Measurements from ENCODE around the gene MCEE. TPM values are rescaled to one million over a fixed set of nuclear protein-coding genes. Genes with fewer than 3 reads are reported as not detected.

MCEE gene
- total and polyA plus RNA-seq, 2 of the 4 experiments (the other 2 are of a cell fraction) = 11.1 to 15.0 TPM

DNA sequence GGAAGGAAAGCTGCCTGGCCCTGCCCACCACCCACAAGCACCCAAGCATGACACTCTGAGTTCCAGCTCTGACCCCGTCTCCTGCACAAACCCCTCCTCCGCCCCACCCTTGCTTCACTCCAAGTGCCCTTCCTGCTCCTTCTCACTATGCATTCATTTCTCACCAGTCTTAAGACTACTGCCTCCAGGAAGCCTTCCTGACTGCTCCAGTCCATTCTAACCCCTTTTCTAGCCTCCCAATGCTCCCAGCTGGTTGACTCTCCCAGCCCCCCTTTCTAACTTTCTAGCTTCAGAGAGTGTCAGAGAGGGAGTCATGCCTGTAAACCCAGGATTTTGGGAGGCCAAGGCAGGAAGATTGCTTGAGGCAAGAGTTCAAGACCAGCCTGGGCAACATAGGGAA is 69.8 kb downstream of the MCEE start:
- H3K4ac ChIP-seq (ENCODE audit: low read depth, low read length) = no peak overlapping the region
- no peaks in the 10 kb centered on the region for H3K79me1 ChIP-seq (ENCODE audit: low read depth in 1 of 2, low read length in 2 of 2)
- POLR2A ChIA-PET (ENCODE audit: unreplicated experiment) = no interaction called here
- H2AK5ac ChIP-seq (ENCODE audit: low read depth, low read length) = no peak overlapping the region
- intact Hi-C loops (cut with micrococcal nuclease) (no loop called here), dilution Hi-C loops (cut with HindIII; ENCODE audit: low sequenced_read_pairs, unreplicated experiment) (no loop called here), in situ Hi-C loops (cut with MboI; ENCODE audit: low sequenced_read_pairs) (no loop called here)
- H2BK5ac ChIP-seq (ENCODE audit: low read depth, low read length, poor library complexity, severe bottlenecking) = no peak overlapping the region
- no peak overlapping the region for H3K23ac ChIP-seq (ENCODE audit: low read depth, low read length)
- H2AFZ ChIP-seq (replicated peaks; ENCODE audit: low read length, poor library complexity) = no peak overlapping the region
- no peaks in the 10 kb centered on the region for H3K9me1 ChIP-seq (ENCODE audit: insufficient read depth, low read length)
- peaks cover 7% of the 10 kb centered on the region; the same call in 1 of the 2 replicates for H3K4me1 ChIP-seq (ENCODE audit: control insufficient read depth, insufficient read depth, low read length)
- H4K8ac ChIP-seq (ENCODE audit: low read depth in 2 of 2, low read length in 2 of 2) = no peak overlapping the region
- no peak overlapping the region for H2BK120ac ChIP-seq (ENCODE audit: low read depth, low read length)
- H3K4me2 ChIP-seq (ENCODE audit: low read depth, low read length) = no peak overlapping the region
- H3K27me3 ChIP-seq (ENCODE audit: control insufficient read depth, insufficient read depth, low read length) = peaks cover 23% of the 10 kb centered on the region
- no peak overlapping the region for H4K91ac ChIP-seq (ENCODE audit: insufficient read depth, low read depth, low read length)
- WGBS, 2 experiments (ENCODE audit: extremely low coverage in 2 of 2, insufficient read length in 1 of 2) = 71% methylated on average over 1 of the region's 2 CpGs; no CpG with 5 or more reads in 1 of the 2 experiments
- H3K18ac ChIP-seq (ENCODE audit: low read depth, low read length) = no peak overlapping the region
- no peaks in the 10 kb centered on the region for H3K9me3 ChIP-seq (ENCODE audit: control insufficient read depth, insufficient read depth, low read length)
- TF ChIP-seq CEBPB (IDR thresholded peaks at IDR 0.05; ENCODE audit: low read depth, low read length) (no peak), MAFK (IDR thresholded peaks at IDR 0.05; ENCODE audit: low read depth, low read length) (no peak), BHLHE40 (IDR thresholded peaks at IDR 0.05; ENCODE audit: low read depth, low read length) (no peak), MXI1 (IDR thresholded peaks at IDR 0.05; ENCODE audit: borderline replicate concordance, low read depth, low read length) (no peak), RFX5 (IDR thresholded peaks at IDR 0.05; ENCODE audit: low read depth, low read length) (no peak), MAZ (IDR thresholded peaks at IDR 0.05; ENCODE audit: borderline replicate concordance, low read depth, low read length) (no peak), CHD1 (IDR thresholded peaks at IDR 0.05; ENCODE audit: low read depth, low read length) (no peak), POLR2A (IDR thresholded peaks at IDR 0.05; ENCODE audit: low read depth, low read length) (no peak), RCOR1 (IDR thresholded peaks at IDR 0.05; ENCODE audit: insufficient replicate concordance, low read length) (no peak), NFE2L2 (IDR thresholded peaks at IDR 0.05; ENCODE audit: low read depth, low read length) (no peak), FOS (IDR thresholded peaks at IDR 0.05; ENCODE audit: low read depth, low read length) (no peak), RAD21 (IDR thresholded peaks at IDR 0.05; ENCODE audit: low read length) (no peak)
- TF ChIP-seq, protein P1, sequence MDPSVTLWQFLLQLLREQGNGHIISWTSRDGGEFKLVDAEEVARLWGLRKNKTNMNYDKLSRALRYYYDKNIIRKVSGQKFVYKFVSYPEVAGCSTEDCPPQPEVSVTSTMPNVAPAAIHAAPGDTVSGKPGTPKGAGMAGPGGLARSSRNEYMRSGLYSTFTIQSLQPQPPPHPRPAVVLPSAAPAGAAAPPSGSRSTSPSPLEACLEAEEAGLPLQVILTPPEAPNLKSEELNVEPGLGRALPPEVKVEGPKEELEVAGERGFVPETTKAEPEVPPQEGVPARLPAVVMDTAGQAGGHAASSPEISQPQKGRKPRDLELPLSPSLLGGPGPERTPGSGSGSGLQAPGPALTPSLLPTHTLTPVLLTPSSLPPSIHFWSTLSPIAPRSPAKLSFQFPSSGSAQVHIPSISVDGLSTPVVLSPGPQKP (IDR thresholded peaks at IDR 0.05; ENCODE audit: borderline replicate concordance, low read depth, low read length) = no peak
- TF ChIP-seq, protein P2, sequence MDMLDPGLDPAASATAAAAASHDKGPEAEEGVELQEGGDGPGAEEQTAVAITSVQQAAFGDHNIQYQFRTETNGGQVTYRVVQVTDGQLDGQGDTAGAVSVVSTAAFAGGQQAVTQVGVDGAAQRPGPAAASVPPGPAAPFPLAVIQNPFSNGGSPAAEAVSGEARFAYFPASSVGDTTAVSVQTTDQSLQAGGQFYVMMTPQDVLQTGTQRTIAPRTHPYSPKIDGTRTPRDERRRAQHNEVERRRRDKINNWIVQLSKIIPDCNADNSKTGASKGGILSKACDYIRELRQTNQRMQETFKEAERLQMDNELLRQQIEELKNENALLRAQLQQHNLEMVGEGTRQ (IDR thresholded peaks at IDR 0.05; ENCODE audit: low read depth, low read length) = no peak
- TF ChIP-seq, protein P3, sequence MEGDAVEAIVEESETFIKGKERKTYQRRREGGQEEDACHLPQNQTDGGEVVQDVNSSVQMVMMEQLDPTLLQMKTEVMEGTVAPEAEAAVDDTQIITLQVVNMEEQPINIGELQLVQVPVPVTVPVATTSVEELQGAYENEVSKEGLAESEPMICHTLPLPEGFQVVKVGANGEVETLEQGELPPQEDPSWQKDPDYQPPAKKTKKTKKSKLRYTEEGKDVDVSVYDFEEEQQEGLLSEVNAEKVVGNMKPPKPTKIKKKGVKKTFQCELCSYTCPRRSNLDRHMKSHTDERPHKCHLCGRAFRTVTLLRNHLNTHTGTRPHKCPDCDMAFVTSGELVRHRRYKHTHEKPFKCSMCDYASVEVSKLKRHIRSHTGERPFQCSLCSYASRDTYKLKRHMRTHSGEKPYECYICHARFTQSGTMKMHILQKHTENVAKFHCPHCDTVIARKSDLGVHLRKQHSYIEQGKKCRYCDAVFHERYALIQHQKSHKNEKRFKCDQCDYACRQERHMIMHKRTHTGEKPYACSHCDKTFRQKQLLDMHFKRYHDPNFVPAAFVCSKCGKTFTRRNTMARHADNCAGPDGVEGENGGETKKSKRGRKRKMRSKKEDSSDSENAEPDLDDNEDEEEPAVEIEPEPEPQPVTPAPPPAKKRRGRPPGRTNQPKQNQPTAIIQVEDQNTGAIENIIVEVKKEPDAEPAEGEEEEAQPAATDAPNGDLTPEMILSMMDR (conservative IDR thresholded peaks at IDR 0.05; ENCODE audit: low read depth, low read length) = no peak
- H3K4me3 ChIP-seq (ENCODE audit: insufficient read depth, low read depth, low read length) = no peak overlapping the region
- H3K27ac ChIP-seq (ENCODE audit: insufficient read depth, low read length) = no peak overlapping the region
- ATAC-seq (ENCODE audit: low read depth) (no peak), DNase-seq (no peak)
- H4K5ac ChIP-seq (ENCODE audit: low read depth, low read length) = no peak overlapping the region
- H4K20me1 ChIP-seq (ENCODE audit: insufficient read depth, low read length) = no peaks in the 10 kb centered on the region
- no peaks in the 10 kb centered on the region for H3K36me3 ChIP-seq (ENCODE audit: control insufficient read depth, insufficient read depth, low read length)
- no peak overlapping the region for H2AK9ac ChIP-seq (replicated peaks; ENCODE audit: low read depth, low read length, poor library complexity)
- CTCF ChIA-PET = no interaction called here
- no peak overlapping the region for H3K56ac ChIP-seq (ENCODE audit: extremely low read depth, insufficient read depth, low read length)
- BruUV-seq (replicated peaks) = no TSS peak
- H3K9ac ChIP-seq (ENCODE audit: low read depth, low read length) = no peak overlapping the region
- no peak overlapping the region for H3K14ac ChIP-seq (replicated peaks; ENCODE audit: low read depth, low read length)
- no peak overlapping the region for H2BK20ac ChIP-seq (ENCODE audit: low read depth, low read length)
- H2BK15ac ChIP-seq (ENCODE audit: low read depth, low read length) = no peak overlapping the region

Measured in IMR-90 (cell line).